GM19239 (cell line): ENCODE measurements around the gene RBBP8NL.

Source experiments
- DNase-seq: peaks from one replicate; pipeline ENCODE4 v3.0.0; 2011; ENCODE audit warnings: low spot score; ENCODE audit not compliant: insufficient read length
- FAIRE-seq: peaks from 2 replicates; lab custom pipeline; 2011; peaks lifted over from hg19 to GRCh38; lab: Jason Lieb, UNC

RBBP8NL gene

GRCh38 chr20:62427172-62428001, at the start of gene RBBP8NL:
Gene RBBP8NL, minus strand, starts transcription at chr20:62427539. Its CDS starts 7,892 bp downstream, at chr20:62419647.
- FAIRE-seq (no peak), DNase-seq (no peak)

GRCh38 chr20:62476056-62476838, 48.9 kb upstream of the RBBP8NL start:
- FAIRE-seq (no peak), DNase-seq (no peak)

- DNase-seq (no peak), FAIRE-seq (no peak)
Observed at GRCh38 chr20:62475772-62476055, 48.4 kb upstream of the RBBP8NL start, which contains the start of gene GATA5. Gene GATA5, minus strand, starts transcription at chr20:62475995. Its CDS starts 474 bp downstream, at chr20:62475521.

- FAIRE-seq = no peak
- DNase-seq = no peak
Observed at GRCh38 chr20:62475027-62475771, 47.9 kb upstream of the RBBP8NL start.

GRCh38 chr20:62474604-62475026, 47.3 kb upstream of the RBBP8NL start:
- FAIRE-seq = no peak

GRCh38 chr20:62473717-62474603, 46.6 kb upstream of the RBBP8NL start:
- FAIRE-seq = no peak
- no peak for DNase-seq

More at GRCh38 chr20:62474604-62475026, 47.3 kb upstream of the RBBP8NL start:
- no peak for DNase-seq

- DNase-seq = no peak
- no peak for FAIRE-seq
Observed at GRCh38 chr20:62472941-62473585, 45.7 kb upstream of the RBBP8NL start.

- FAIRE-seq (no peak), DNase-seq (no peak)
Observed at GRCh38 chr20:62472138-62472940, 45.0 kb upstream of the RBBP8NL start.

GRCh38 chr20:62470459-62470858, 43.1 kb upstream of the RBBP8NL start:
- DNase-seq (no peak), FAIRE-seq (no peak)

GRCh38 chr20:62470001-62470400, 42.7 kb upstream of the RBBP8NL start:
- DNase-seq = no peak
- no peak for FAIRE-seq

GRCh38 chr20:62469352-62469751, 42.0 kb upstream of the RBBP8NL start:
- FAIRE-seq (no peak), DNase-seq (no peak)

GRCh38 chr20:62466806-62467537, 39.6 kb upstream of the RBBP8NL start:
- no peak for FAIRE-seq

GRCh38 chr20:62466072-62466760, 38.9 kb upstream of the RBBP8NL start:
- no peak for FAIRE-seq

More at GRCh38 chr20:62466806-62467537, 39.6 kb upstream of the RBBP8NL start:
- DNase-seq = no peak

GRCh38 chr20:62464990-62465389, 37.7 kb upstream of the RBBP8NL start:
- FAIRE-seq = no peak
- no peak for DNase-seq

More at GRCh38 chr20:62466072-62466760, 38.9 kb upstream of the RBBP8NL start:
- no peak for DNase-seq

- FAIRE-seq = no peak
- no peak for DNase-seq
Observed at GRCh38 chr20:62464425-62464770, 37.1 kb upstream of the RBBP8NL start.

- FAIRE-seq (no peak), DNase-seq (no peak)
Observed at GRCh38 chr20:62463651-62464424, 36.5 kb upstream of the RBBP8NL start.
